ENCODE data around the gene NPR2. TPM values are rescaled to one million over a fixed set of nuclear protein-coding genes. Genes with fewer than 3 reads are reported as not detected.

The NPR2 gene
- total RNA-seq, 2 experiments from 2014 or later, result 4.7 to 8.9 TPM

DNA sequence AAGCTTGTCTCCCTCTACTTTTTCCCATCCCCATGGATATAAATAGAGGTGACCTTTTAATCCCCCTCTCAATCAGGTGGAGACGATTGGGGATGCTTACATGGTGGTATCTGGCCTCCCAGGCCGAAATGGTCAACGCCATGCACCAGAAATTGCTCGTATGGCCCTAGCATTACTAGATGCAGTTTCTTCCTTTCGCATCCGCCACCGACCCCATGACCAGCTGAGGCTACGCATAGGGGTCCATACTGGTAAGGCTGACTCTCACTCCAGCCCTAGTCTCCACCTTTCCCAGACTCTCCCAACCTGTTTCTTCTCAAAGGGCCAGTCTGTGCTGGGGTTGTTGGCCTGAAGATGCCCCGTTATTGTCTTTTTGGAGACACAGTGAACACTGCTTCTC lies 17.0 kb downstream of the NPR2 start:
- Mint-ChIP-seq H3K4me3 (no peak overlapping the region), H3K27me3 (no peaks in the 10 kb centered on the region), H3K4me1 (peaks cover 28% of the 10 kb centered on the region), H3K9me3 (no peaks in the 10 kb centered on the region), H3K27ac (no peak overlapping the region), H3K36me3 (peaks cover 8% of the 10 kb centered on the region)
- no peak for DNase-seq

GRCh38 chr9:35810122-35810521 lies 18.7 kb downstream of the NPR2 start:
- no peak for DNase-seq
- H3K36me3 Mint-ChIP-seq, result peaks cover 12% of the 10 kb centered on the region
- peaks cover 36% of the 10 kb centered on the region for H3K4me1 Mint-ChIP-seq
- H3K9me3 Mint-ChIP-seq, result no peaks in the 10 kb centered on the region
- H3K4me3 Mint-ChIP-seq, result no peak overlapping the region
- H3K27ac Mint-ChIP-seq, result no peak overlapping the region
- no peaks in the 10 kb centered on the region for H3K27me3 Mint-ChIP-seq

GRCh38 chr9:35811381-35812024 lies 20.1 kb downstream of the NPR2 start:
- Mint-ChIP-seq H3K36me3 (peaks cover 10% of the 10 kb centered on the region), H3K9me3 (peaks cover 3% of the 10 kb centered on the region), H3K27me3 (no peaks in the 10 kb centered on the region), H3K27ac (peak overlapping the region; percentile 85), H3K4me1 (peaks cover 40% of the 10 kb centered on the region), H3K4me3 (peak overlapping the region; percentile 73)
- DNase-seq, result no peak

DNA sequence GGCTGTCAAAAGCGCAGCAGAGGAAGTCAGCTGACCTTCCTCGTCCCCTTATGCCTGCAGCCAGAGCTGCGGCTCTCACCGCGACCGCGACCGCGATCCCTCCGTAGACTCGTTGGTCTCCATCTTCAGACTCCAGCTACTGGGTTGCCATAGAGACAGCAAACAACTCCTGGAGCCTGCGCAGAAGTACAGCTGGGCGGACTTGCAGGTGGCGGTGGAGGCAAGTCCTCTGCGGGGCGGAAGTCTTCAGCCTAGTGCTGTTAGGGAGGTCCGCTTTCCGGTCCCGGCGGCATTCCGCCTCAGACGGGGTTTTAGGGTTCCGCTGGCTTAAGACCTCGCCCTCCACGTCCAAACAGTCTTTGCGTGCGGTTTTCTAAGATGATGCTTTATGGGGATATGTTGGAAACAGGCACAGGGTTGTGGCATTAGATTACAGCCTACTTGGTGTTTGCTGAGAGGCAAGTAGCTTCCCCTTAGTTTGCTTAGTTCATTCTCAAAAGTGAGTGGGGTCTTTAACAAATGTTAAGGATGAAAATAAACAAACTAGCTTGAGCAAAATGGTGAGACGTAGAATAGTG lies 20.7 kb downstream of the NPR2 start, which contains the start of gene SPAG8:
Gene SPAG8, minus strand, starts transcription at position 238 of the 578 bp plus-strand sequence. Its CDS starts 115 bp downstream, at position 123.
- H3K4me3 Mint-ChIP-seq, result peak within 1 kb of the TSS; percentile 73
- DNase-seq, result peak; percentile 95
- H3K36me3 Mint-ChIP-seq, result peaks cover 10% of the 10 kb centered on the region
- H3K27me3 Mint-ChIP-seq, result no peaks in the 10 kb centered on the region
- peak within 1 kb of the TSS; percentile 85 for H3K27ac Mint-ChIP-seq
- H3K4me1 Mint-ChIP-seq, result peaks cover 40% of the 10 kb centered on the region
- peaks cover 3% of the 10 kb centered on the region for H3K9me3 Mint-ChIP-seq

DNA sequence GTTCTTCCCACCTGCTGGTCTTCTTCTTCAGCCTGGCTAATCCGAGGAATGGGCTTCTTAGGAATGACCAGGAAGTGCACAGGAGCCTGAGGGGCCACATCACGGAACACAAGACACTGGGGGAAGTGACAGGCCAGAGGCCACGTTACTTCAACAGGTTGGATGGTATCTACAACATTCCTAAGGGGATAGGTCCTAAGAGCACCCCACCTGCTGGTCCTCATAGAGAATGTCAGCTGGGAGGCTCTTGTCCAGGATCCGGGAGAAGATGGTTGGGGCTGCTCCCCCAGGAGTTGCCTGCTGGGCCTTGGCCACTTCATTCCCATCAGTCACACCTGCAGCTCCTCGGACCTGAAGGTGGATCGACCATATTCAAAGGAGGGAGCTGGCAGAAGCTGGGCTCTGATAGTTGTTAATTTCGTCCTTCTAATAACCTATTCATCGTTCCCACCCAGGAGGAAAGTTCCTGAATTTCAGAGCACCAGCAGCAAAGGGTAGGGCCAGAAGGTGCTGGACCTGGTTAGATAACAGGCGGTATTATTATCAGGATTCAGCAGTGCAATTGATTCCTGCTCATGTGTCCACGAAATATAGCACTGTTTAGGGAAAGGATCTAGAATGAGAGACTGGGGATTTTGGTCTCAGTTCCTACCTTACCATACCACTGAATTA lies 22.2 kb downstream of the NPR2 start:
- H3K4me1 Mint-ChIP-seq, result peaks cover 40% of the 10 kb centered on the region
- peak overlapping the region; percentile 90 for H3K4me3 Mint-ChIP-seq
- H3K27me3 Mint-ChIP-seq, result no peaks in the 10 kb centered on the region
- peak overlapping the region; percentile 98 for H3K27ac Mint-ChIP-seq
- DNase-seq, result no peak
- peaks cover 10% of the 10 kb centered on the region for H3K36me3 Mint-ChIP-seq
- H3K9me3 Mint-ChIP-seq, result peaks cover 3% of the 10 kb centered on the region

DNA sequence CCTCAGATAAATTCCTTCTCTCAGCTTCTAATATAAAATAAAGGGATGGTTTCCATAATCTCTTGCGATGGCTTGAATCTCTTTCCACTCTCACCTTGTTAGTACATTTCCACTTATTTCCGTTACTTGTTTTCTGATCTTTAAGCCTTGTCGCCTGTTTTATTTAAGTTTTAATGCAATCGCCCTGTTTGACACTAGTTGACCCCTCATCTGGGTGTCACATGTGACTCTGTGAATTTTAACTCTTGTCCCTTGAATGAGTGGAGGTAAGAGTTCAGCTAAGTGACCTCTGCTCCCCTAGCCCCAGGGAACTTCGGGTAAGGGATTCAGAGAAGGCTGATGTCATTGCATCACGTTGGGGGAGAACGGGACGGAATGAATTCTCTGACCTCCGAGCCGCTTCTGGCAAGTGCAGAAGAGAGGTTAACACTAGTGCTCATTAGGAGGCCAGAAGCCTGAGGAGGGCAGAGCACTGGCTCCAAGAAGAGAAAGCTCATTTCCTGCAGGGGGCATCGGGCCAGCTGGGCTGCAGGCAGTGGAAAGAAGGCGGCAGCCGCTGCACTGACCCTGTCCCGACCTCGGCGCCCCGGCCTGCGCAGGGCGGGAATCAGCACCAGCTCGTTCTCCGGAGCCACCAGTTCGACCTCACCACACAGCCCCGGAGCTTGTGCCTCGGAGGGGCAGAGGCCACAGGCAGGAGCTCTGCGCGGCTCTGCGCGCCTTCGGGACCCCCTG lies 22.9 kb downstream of the NPR2 start:
- Mint-ChIP-seq H3K36me3 (peaks cover 10% of the 10 kb centered on the region), H3K27ac (peak overlapping the region; percentile 98), H3K4me1 (peaks cover 40% of the 10 kb centered on the region), H3K27me3 (no peaks in the 10 kb centered on the region), H3K4me3 (peak overlapping the region; percentile 90), H3K9me3 (peaks cover 3% of the 10 kb centered on the region)
- DNase-seq, result peak; percentile 60

GRCh38 chr9:35814841-35815543 lies 23.6 kb downstream of the NPR2 start, which contains the start of gene HINT2:
HINT2 (minus strand) TSS chr9:35815042; CDS start chr9:35814979, 63 bp downstream.
- peak; percentile 97 for DNase-seq
- H3K4me3 Mint-ChIP-seq, result peak within 1 kb of the TSS; percentile 90
- no peaks in the 10 kb centered on the region for H3K27me3 Mint-ChIP-seq
- peaks cover 10% of the 10 kb centered on the region for H3K36me3 Mint-ChIP-seq
- H3K27ac Mint-ChIP-seq, result peak within 1 kb of the TSS; percentile 98
- peaks cover 3% of the 10 kb centered on the region for H3K9me3 Mint-ChIP-seq
- peaks cover 35% of the 10 kb centered on the region for H3K4me1 Mint-ChIP-seq

GRCh38 chr9:35816708-35817107 lies 25.3 kb downstream of the NPR2 start:
- peaks cover 3% of the 10 kb centered on the region for H3K9me3 Mint-ChIP-seq
- no peak overlapping the region for H3K27ac Mint-ChIP-seq
- H3K36me3 Mint-ChIP-seq, result peaks cover 10% of the 10 kb centered on the region
- no peak for DNase-seq
- H3K4me3 Mint-ChIP-seq, result no peak overlapping the region
- no peaks in the 10 kb centered on the region for H3K27me3 Mint-ChIP-seq
- peaks cover 28% of the 10 kb centered on the region for H3K4me1 Mint-ChIP-seq

DNA sequence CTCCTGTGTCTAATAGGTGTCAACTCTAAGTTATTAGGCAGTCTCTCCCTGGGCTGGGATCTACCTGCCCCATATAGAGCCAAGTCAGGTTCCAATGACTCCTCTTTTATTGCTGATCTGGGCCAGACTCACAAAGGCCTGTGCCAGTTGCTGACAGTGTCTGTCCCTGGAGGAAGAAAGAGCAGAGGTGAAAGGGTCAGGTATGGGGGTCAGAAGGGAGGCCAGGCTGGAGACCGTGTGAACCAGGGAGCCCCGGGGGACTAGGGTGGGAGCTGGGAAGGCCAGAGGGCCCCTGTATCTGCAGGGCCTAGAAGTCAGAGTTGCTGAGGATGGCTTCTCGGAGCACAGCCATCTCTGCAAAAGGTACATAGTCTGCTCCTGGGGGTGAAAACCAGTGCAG lies 26.9 kb downstream of the NPR2 start:
- peaks cover 4% of the 10 kb centered on the region for H3K36me3 Mint-ChIP-seq
- H3K27me3 Mint-ChIP-seq, result no peaks in the 10 kb centered on the region
- H3K27ac Mint-ChIP-seq, result no peak overlapping the region
- no peak for DNase-seq
- H3K4me3 Mint-ChIP-seq, result no peak overlapping the region
- peaks cover 3% of the 10 kb centered on the region for H3K9me3 Mint-ChIP-seq
- H3K4me1 Mint-ChIP-seq, result peaks cover 12% of the 10 kb centered on the region

- no peak for DNase-seq
- Mint-ChIP-seq H3K27ac (no peak overlapping the region), H3K4me1 (peaks cover 4% of the 10 kb centered on the region), H3K27me3 (no peaks in the 10 kb centered on the region), H3K4me3 (no peak overlapping the region), H3K9me3 (peaks cover 3% of the 10 kb centered on the region), H3K36me3 (no peaks in the 10 kb centered on the region)
Observed at GRCh38 chr9:35820076-35820475, 28.7 kb downstream of the NPR2 start.

- DNase-seq, result no peak
- Mint-ChIP-seq H3K9me3 (no peaks in the 10 kb centered on the region), H3K36me3 (no peaks in the 10 kb centered on the region), H3K27me3 (no peaks in the 10 kb centered on the region), H3K4me3 (no peak overlapping the region), H3K27ac (no peak overlapping the region), H3K4me1 (peaks cover 5% of the 10 kb centered on the region)
Observed at GRCh38 chr9:35822926-35823325, 31.5 kb downstream of the NPR2 start.

DNA sequence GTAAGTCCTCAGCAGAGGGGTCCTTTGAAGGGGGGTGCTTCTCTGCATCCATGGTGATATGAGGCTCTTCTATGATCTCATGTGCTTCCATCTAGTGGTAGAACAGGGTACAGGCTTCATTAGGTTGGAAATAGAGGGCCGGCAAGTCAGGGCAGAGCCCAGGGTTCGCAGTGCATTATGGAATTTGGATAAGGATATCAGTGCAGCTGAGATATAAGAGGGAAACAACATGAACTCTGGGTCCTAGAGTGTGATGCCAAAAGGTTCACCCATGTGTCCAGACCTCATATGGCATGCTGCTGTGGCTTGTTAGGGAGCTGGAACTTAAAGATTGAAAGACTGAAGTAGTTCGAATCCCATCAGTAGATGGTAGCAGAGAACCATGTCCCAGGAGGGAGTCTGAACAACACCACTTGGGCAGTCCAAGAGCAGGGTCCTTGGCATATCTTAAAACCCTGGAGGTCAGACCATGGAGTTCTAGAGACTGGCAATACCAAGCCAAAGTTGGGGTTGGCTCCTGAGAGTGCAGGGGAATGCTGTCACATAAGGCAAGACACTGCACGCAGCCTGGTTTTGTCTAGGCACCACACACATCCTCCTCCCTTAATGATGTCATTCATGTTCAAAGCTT lies 34.8 kb downstream of the NPR2 start:
- Mint-ChIP-seq H3K4me1 (peaks cover 20% of the 10 kb centered on the region), H3K36me3 (no peaks in the 10 kb centered on the region), H3K9me3 (no peaks in the 10 kb centered on the region), H3K27ac (no peak overlapping the region), H3K4me3 (no peak overlapping the region), H3K27me3 (no peaks in the 10 kb centered on the region)
- DNase-seq, result no peak

DNA sequence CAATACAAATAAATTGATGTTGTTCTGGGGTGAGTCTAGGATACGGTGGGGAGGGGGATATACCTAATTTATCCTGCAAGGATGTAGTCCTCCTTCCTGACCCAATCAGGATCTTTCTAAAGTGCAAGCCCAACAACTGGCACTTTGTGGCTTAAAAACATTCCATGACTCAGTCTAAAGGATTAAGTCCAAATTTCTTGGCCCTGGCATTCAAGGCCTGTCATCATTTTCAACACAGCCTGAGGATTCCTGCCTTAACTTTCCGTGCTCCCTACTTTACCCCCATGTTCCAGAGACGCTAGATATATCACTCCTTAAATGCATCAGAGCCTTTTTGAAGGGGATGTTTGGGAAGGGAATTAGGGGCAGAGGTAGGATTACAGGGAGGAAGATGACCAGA lies 36.1 kb downstream of the NPR2 start:
- no peak overlapping the region for H3K27ac Mint-ChIP-seq
- H3K4me3 Mint-ChIP-seq, result no peak overlapping the region

GRCh38 chr9:35828716-35829083 lies 37.3 kb downstream of the NPR2 start, which contains the start of gene FAM221B:
FAM221B (minus strand) TSS chr9:35828732; CDS start chr9:35826161, 2,571 bp downstream.
- Mint-ChIP-seq H3K36me3 (no peaks in the 10 kb centered on the region), H3K4me3 (peak within 1 kb of the TSS; percentile 95), H3K27ac (peak within 1 kb of the TSS; percentile 74), H3K9me3 (no peaks in the 10 kb centered on the region), H3K27me3 (no peaks in the 10 kb centered on the region), H3K4me1 (peaks cover 20% of the 10 kb centered on the region)
- DNase-seq, result peak; percentile 31

More for the DNA sequence above, 36.1 kb downstream of the NPR2 start:
- Mint-ChIP-seq H3K27me3 (no peaks in the 10 kb centered on the region), H3K36me3 (no peaks in the 10 kb centered on the region), H3K9me3 (no peaks in the 10 kb centered on the region), H3K4me1 (peaks cover 20% of the 10 kb centered on the region)
- no peak for DNase-seq
